Caco-2 (cell line): ENCODE data around the gene ERCC6. TPM values are rescaled to one million over a fixed set of nuclear protein-coding genes. Genes with fewer than 3 reads are reported as not detected.

Experiments
- BruUV-seq: library from RNA; stranded (reverse); fragments of 400-500 nt; replicated peaks from 2 replicates; lab custom pipeline; 2021; lab: Mats Ljungman, UMichigan
- CTCF ChIA-PET: fragments of 300-600 bp; sonication (Branson Sonifier 250); formaldehyde crosslinking; loops from one replicate; lab custom pipeline; 2022; ENCODE audit warnings: antibody characterized with exemption; lab: Charles Lee
- POLR2A ChIA-PET: fragments of 300-600 bp; sonication (Branson Sonifier 250); formaldehyde crosslinking; loops from one replicate; lab custom pipeline; 2022; ENCODE audit warnings: antibody characterized with exemption; lab: Charles Lee
- DNase-seq, 2 experiments: peaks; one replicate each; pipeline versions ENCODE4 v3.0.0 to v3.0.0-alpha.2; 2020 to 2022
- H3K27me3 ChIP-seq: replicated peaks from 2 replicates; pipeline ENCODE4 v1.6.0; 2011; ENCODE audit warnings: low read length; ENCODE audit not compliant: control insufficient read depth, insufficient read depth
- H3K36me3 ChIP-seq: 2 replicates; pipeline ENCODE4 v1.5.1; 2011; ENCODE audit warnings: low read length; ENCODE audit not compliant: control insufficient read depth, insufficient read depth
- H3K4me1 ChIP-seq: fragments of 250-450 bp; sonication (Bioruptor Pico); 2 replicates; pipeline ENCODE4 v1.5.1; 2020; ENCODE audit warnings: mild to moderate bottlenecking
- H3K4me3 ChIP-seq: 2 replicates; pipeline ENCODE4 v1.5.1; 2011; ENCODE audit warnings: low read depth, mild to moderate bottlenecking, control low read depth, low read length
- H3K9me3 ChIP-seq: fragments of 250-450 bp; sonication (Bioruptor Pico); 2 replicates; pipeline ENCODE4 v1.5.1; 2020; ENCODE audit warnings: mild to moderate bottlenecking, moderate library complexity
- H3K27ac Mint-ChIP-seq: one replicate; pipeline ENCODE4 v1.8.0; 2022; ENCODE audit warnings: mixed read lengths; ENCODE audit not compliant: unreplicated experiment
- H3K27me3 Mint-ChIP-seq: one replicate; pipeline ENCODE4 v1.8.0; 2022; ENCODE audit warnings: mixed read lengths; ENCODE audit not compliant: insufficient read depth, unreplicated experiment
- H3K36me3 Mint-ChIP-seq: one replicate; pipeline ENCODE4 v1.8.0; 2022; ENCODE audit warnings: mild to moderate bottlenecking, mixed read lengths; ENCODE audit not compliant: insufficient read depth, unreplicated experiment
- H3K4me1 Mint-ChIP-seq: one replicate; pipeline ENCODE4 v1.8.0; 2022; ENCODE audit warnings: low read depth, mixed read lengths; ENCODE audit not compliant: unreplicated experiment
- H3K4me3 Mint-ChIP-seq: one replicate; pipeline ENCODE4 v1.8.0; 2022; ENCODE audit warnings: mild to moderate bottlenecking, moderate library complexity, mixed read lengths; ENCODE audit not compliant: unreplicated experiment
- H3K9me3 Mint-ChIP-seq: one replicate; pipeline ENCODE4 v1.8.0; 2022; ENCODE audit warnings: mixed read lengths; ENCODE audit not compliant: unreplicated experiment
- CTCF ChIP-seq, 2 experiments: fragments of 200-600 bp in 1 of 2; IDR thresholded peaks; 1 replicate in 1 of 2; 2 replicates in 1 of 2; pipeline versions ENCODE4 v1.5.1 to v1.8.0; 2011 to 2022; ENCODE audit warnings: antibody characterized with exemption in 1 of 2, control low read depth in 1 of 2, inconsistent platforms in 1 of 2, low read depth in 1 of 2, low read length in 1 of 2, mild to moderate bottlenecking in 1 of 2, moderate library complexity in 1 of 2; ENCODE audit not compliant: insufficient read depth in 1 of 2, severe bottlenecking in 1 of 2, unreplicated experiment in 1 of 2
- intact Hi-C: fragments of 100-400 bp; cut with micrococcal nuclease; formaldehyde crosslinking; loops from one replicate; pipeline ENCODE4 v1.10.0; 2022; ENCODE audit not compliant: unreplicated experiment
- total RNA-seq: library from RNA; stranded (reverse); gene quantifications from 2 replicates; pipeline ENCODE4 v1.2.3, GENCODE V29; 2022

Gene ERCC6
- total RNA-seq, 1 experiment from 2014 or later, result 30.2 TPM

- H3K4me1 Mint-ChIP-seq, result no peaks in the 10 kb centered on the region
- CTCF ChIA-PET, result interaction anchor here (6.3 kb wide), 1 partner anchor 101 kb away, joined by 133 read pairs; no protein-coding TSS in a partner anchor
- Histone ChIP-seq H3K27me3 (no peaks in the 10 kb centered on the region), H3K4me1 (no peaks in the 10 kb centered on the region), H3K4me3 (no peak overlapping the region), H3K36me3 (no peaks in the 10 kb centered on the region), H3K9me3 (no peaks in the 10 kb centered on the region)
- TF ChIP-seq CTCF (IDR thresholded peaks at IDR 0.05; ENCODE audit: insufficient read depth in 1 of 2, low read depth in 1 of 2, low read length in 1 of 2, severe bottlenecking in 1 of 2, unreplicated experiment in 1 of 2), result no peak
- no TSS peak for BruUV-seq
- intact Hi-C loops, result loop anchor here (10.0 kb wide), 3 partner anchors 285 to 625 kb away; no protein-coding TSS in a partner anchor
- no peaks in the 10 kb centered on the region for H3K9me3 Mint-ChIP-seq
- no peak overlapping the region for H3K27ac Mint-ChIP-seq
- no peak for DNase-seq
- no peaks in the 10 kb centered on the region for H3K27me3 Mint-ChIP-seq
- peaks cover 2% of the 10 kb centered on the region for H3K36me3 Mint-ChIP-seq
- POLR2A ChIA-PET, result no interaction called here
- no peak overlapping the region for H3K4me3 Mint-ChIP-seq
These were observed 29.1 kb downstream of the ERCC6 start for GRCh38 chr10:49509771-49510303.

GRCh38 chr10:49508654-49509053 lies 30.3 kb downstream of the ERCC6 start:
- TF ChIP-seq CTCF (IDR thresholded peaks at IDR 0.05; ENCODE audit: insufficient read depth in 1 of 2, low read depth in 1 of 2, low read length in 1 of 2, severe bottlenecking in 1 of 2, unreplicated experiment in 1 of 2), result no peak
- no peaks in the 10 kb centered on the region for H3K27me3 ChIP-seq
- Mint-ChIP-seq H3K4me1 (no peaks in the 10 kb centered on the region), H3K36me3 (no peaks in the 10 kb centered on the region), H3K27me3 (no peaks in the 10 kb centered on the region), H3K9me3 (no peaks in the 10 kb centered on the region), H3K27ac (no peak overlapping the region), H3K4me3 (no peak overlapping the region)
- no TSS peak for BruUV-seq
- no peaks in the 10 kb centered on the region for H3K36me3 ChIP-seq
- no peak overlapping the region for H3K4me3 ChIP-seq
- no peaks in the 10 kb centered on the region for H3K4me1 ChIP-seq
- no peak for DNase-seq
- CTCF ChIA-PET, result interaction anchor here (1.0 to 6.3 kb wide), 2 partner anchors 11 to 100 kb away, joined by 3 to 133 read pairs; no protein-coding TSS in a partner anchor
- H3K9me3 ChIP-seq, result no peaks in the 10 kb centered on the region
- intact Hi-C loops, result no loop called here
- POLR2A ChIA-PET, result no interaction called here

- no TSS peak for BruUV-seq
- Histone ChIP-seq H3K4me1 (no peaks in the 10 kb centered on the region), H3K36me3 (no peaks in the 10 kb centered on the region), H3K4me3 (no peak overlapping the region), H3K27me3 (no peaks in the 10 kb centered on the region), H3K9me3 (no peaks in the 10 kb centered on the region)
- Mint-ChIP-seq H3K4me3 (no peak overlapping the region), H3K27ac (no peak overlapping the region), H3K9me3 (no peaks in the 10 kb centered on the region), H3K36me3 (no peaks in the 10 kb centered on the region), H3K4me1 (no peaks in the 10 kb centered on the region), H3K27me3 (no peaks in the 10 kb centered on the region)
- POLR2A ChIA-PET, result no interaction called here
- DNase-seq, result no peak
- intact Hi-C loops, result no loop called here
- CTCF ChIA-PET, result interaction anchor here (1.0 to 6.3 kb wide), 2 partner anchors 11 to 100 kb away, joined by 3 to 133 read pairs; no protein-coding TSS in a partner anchor
- TF ChIP-seq CTCF (IDR thresholded peaks at IDR 0.05; ENCODE audit: insufficient read depth in 1 of 2, low read depth in 1 of 2, low read length in 1 of 2, severe bottlenecking in 1 of 2, unreplicated experiment in 1 of 2), result no peak
These were observed 30.7 kb downstream of the ERCC6 start for GRCh38 chr10:49508249-49508648.
